ENCODE data around the gene TTYH3.

TTYH3 gene

GRCh38 chr7:2644220-2644561 is 12.4 kb downstream of the TTYH3 start:
- Histone ChIP-seq H3K9ac (no peak overlapping the region), H3K4me1 (peaks cover 17% of the 10 kb centered on the region), H3K27ac (no peak overlapping the region), H3K27me3 (ENCODE audit: control insufficient read depth, insufficient read depth, low read length) (no peaks in the 10 kb centered on the region), H3K9me3 (ENCODE audit: control insufficient read depth, low read length) (no peaks in the 10 kb centered on the region), H2AFZ (no peak overlapping the region), H3K79me2 (peaks cover 3% of the 10 kb centered on the region), H3K4me3 (ENCODE audit: low read depth, low read length) (no peak overlapping the region), H3K4me2 (ENCODE audit: low read length) (no peak overlapping the region), H3K36me3 (ENCODE audit: control insufficient read depth, insufficient read depth, low read length) (no peaks in the 10 kb centered on the region)
- TF ChIP-seq CTCF (IDR thresholded peaks at IDR 0.05) = no peak

- no peak overlapping the region for H3K27ac ChIP-seq
- peaks cover 17% of the 10 kb centered on the region for H3K4me1 ChIP-seq
- H3K36me3 ChIP-seq (ENCODE audit: control insufficient read depth, insufficient read depth, low read length) = no peaks in the 10 kb centered on the region
These were observed 12.9 kb downstream of the TTYH3 start for GRCh38 chr7:2644562-2645273.

GRCh38 chr7:2645274-2645868 is 13.6 kb downstream of the TTYH3 start:
- Histone ChIP-seq H3K4me2 (ENCODE audit: low read length) (no peak overlapping the region), H3K79me2 (peaks cover 3% of the 10 kb centered on the region), H3K9ac (no peak overlapping the region), H2AFZ (no peak overlapping the region), H3K9me3 (ENCODE audit: control insufficient read depth, low read length) (no peaks in the 10 kb centered on the region), H3K27ac (no peak overlapping the region), H3K4me3 (ENCODE audit: low read depth, low read length) (no peak overlapping the region), H3K27me3 (ENCODE audit: control insufficient read depth, insufficient read depth, low read length) (no peaks in the 10 kb centered on the region), H3K4me1 (peaks cover 15% of the 10 kb centered on the region), H3K36me3 (ENCODE audit: control insufficient read depth, insufficient read depth, low read length) (no peaks in the 10 kb centered on the region)
- no peak for TF ChIP-seq CTCF (IDR thresholded peaks at IDR 0.05)

More at GRCh38 chr7:2644562-2645273, 12.9 kb downstream of the TTYH3 start:
- H3K9ac ChIP-seq = no peak overlapping the region
- H2AFZ ChIP-seq = no peak overlapping the region
- no peak for TF ChIP-seq CTCF (IDR thresholded peaks at IDR 0.05)
- H3K4me2 ChIP-seq (ENCODE audit: low read length) = no peak overlapping the region
- no peaks in the 10 kb centered on the region for H3K9me3 ChIP-seq (ENCODE audit: control insufficient read depth, low read length)
- no peaks in the 10 kb centered on the region for H3K27me3 ChIP-seq (ENCODE audit: control insufficient read depth, insufficient read depth, low read length)
- H3K79me2 ChIP-seq = peaks cover 3% of the 10 kb centered on the region
- no peak overlapping the region for H3K4me3 ChIP-seq (ENCODE audit: low read depth, low read length)

GRCh38 chr7:2646336-2646679 is 14.5 kb downstream of the TTYH3 start:
- Histone ChIP-seq H3K79me2 (peaks cover 3% of the 10 kb centered on the region), H3K36me3 (ENCODE audit: control insufficient read depth, insufficient read depth, low read length) (no peaks in the 10 kb centered on the region), H3K4me1 (peaks cover 6% of the 10 kb centered on the region), H3K9me3 (ENCODE audit: control insufficient read depth, low read length) (no peaks in the 10 kb centered on the region), H3K27ac (no peak overlapping the region), H3K27me3 (ENCODE audit: control insufficient read depth, insufficient read depth, low read length) (no peaks in the 10 kb centered on the region), H3K9ac (no peak overlapping the region), H3K4me2 (ENCODE audit: low read length) (no peak overlapping the region), H3K4me3 (ENCODE audit: low read depth, low read length) (no peak overlapping the region), H2AFZ (no peak overlapping the region)
- no peak for TF ChIP-seq CTCF (IDR thresholded peaks at IDR 0.05)
